GM19455 (cell line): ENCODE results near the gene PKHD1.
A peak's percentile ranks its signal among the peaks of the same experiment; 100 is the strongest.

Source experiments
- ATAC-seq: cut with Tn5 transposase; IDR thresholded peaks from one replicate; pipeline ENCODE4 v1.9.1; 2021; ENCODE audit not compliant: unreplicated experiment

Gene PKHD1

GRCh38 chr6:52108128-52108527 lies 20.7 kb upstream of the PKHD1 start:
- ATAC-seq: no peak

- no peak for ATAC-seq
These were observed 19.6 kb upstream of the PKHD1 start for GRCh38 chr6:52106994-52107393.

GRCh38 chr6:52104979-52105378 lies 17.6 kb upstream of the PKHD1 start:
- no peak for ATAC-seq

- ATAC-seq: no peak
These were observed 16.2 kb upstream of the PKHD1 start for GRCh38 chr6:52103623-52104022.

- ATAC-seq: no peak
These were observed 15.0 kb upstream of the PKHD1 start for GRCh38 chr6:52102405-52102804.

GRCh38 chr6:52098721-52099120 lies 11.3 kb upstream of the PKHD1 start:
- no peak for ATAC-seq

- no peak for ATAC-seq
These were observed 2.4 kb upstream of the PKHD1 start for GRCh38 chr6:52089758-52090348.

- ATAC-seq: no peak
These were observed 672 bp downstream of the PKHD1 start for GRCh38 chr6:52086741-52087140.

GRCh38 chr6:52081237-52081636 lies 6.2 kb downstream of the PKHD1 start:
- no peak for ATAC-seq

GRCh38 chr6:52077961-52078625 lies 9.3 kb downstream of the PKHD1 start:
- ATAC-seq: no peak

- ATAC-seq: no peak
These were observed 10.1 kb downstream of the PKHD1 start for GRCh38 chr6:52077180-52077884.

GRCh38 chr6:52076791-52077179 lies 10.6 kb downstream of the PKHD1 start:
- no peak for ATAC-seq

GRCh38 chr6:52074716-52075115 lies 12.7 kb downstream of the PKHD1 start:
- no peak for ATAC-seq

GRCh38 chr6:52074155-52074554 lies 13.3 kb downstream of the PKHD1 start:
- no peak for ATAC-seq

- no peak for ATAC-seq
These were observed 21.8 kb downstream of the PKHD1 start for GRCh38 chr6:52065621-52066020.

- ATAC-seq: peak; percentile 99
These were observed 23.6 kb downstream of the PKHD1 start for GRCh38 chr6:52063584-52064344.

- ATAC-seq: no peak
These were observed 25.9 kb downstream of the PKHD1 start for GRCh38 chr6:52061481-52061880.

GRCh38 chr6:52059821-52060220 lies 27.6 kb downstream of the PKHD1 start:
- no peak for ATAC-seq

- no peak for ATAC-seq
These were observed 32.0 kb downstream of the PKHD1 start for GRCh38 chr6:52055451-52055850.

GRCh38 chr6:52053038-52053695 lies 34.2 kb downstream of the PKHD1 start:
- ATAC-seq: no peak

GRCh38 chr6:52050051-52050405 lies 37.4 kb downstream of the PKHD1 start:
- no peak for ATAC-seq
